ENCODE measurements around the gene LRTM1. TPM values are rescaled to one million over a fixed set of nuclear protein-coding genes. Genes with fewer than 3 reads are reported as not detected.

LRTM1 gene
- total RNA-seq (ENCODE audit: unreplicated experiment) = not detected
- long read RNA-seq = 0 reads

DNA sequence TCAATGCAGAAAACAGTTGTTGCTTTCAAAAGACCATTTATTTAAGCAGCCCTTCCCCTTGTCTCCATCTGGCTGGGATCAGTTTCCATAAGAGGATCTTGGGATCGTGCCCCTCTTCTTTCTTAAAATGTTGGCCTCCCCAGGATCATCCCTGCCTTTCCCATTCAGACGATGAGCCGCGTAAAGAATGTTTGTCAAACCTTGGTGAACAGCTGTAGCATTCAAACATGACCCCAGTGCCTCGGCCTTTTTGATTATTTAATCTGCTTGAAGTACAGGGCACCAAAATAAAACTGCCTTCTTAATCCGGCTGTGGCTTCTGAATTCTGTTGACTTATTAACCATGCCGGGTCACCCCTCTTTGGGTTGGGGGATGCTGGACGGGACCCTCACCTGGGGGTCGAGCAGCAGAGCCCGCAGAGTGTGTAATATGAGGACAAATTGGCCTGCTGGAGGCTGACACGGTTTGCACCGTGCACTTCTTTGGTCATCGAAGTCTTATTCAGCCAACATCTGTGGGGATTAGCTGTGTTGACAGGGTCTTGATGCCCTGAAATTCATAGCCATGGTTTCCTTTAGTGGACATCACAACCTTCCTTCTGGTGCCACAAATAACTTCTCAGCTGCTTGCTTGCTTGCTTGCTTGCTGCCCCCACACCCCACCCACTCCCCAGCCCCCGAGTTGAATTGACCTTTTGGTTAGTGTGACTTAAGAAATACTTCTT, at the start of gene LRTM1:
Gene LRTM1, minus strand, starts transcription at position 14 of the 725 bp plus-strand sequence. CDS start 148 bp downstream, outside the sequence.
- no peak within 1 kb of the TSS for H3K4me3 Mint-ChIP-seq (ENCODE audit: unreplicated experiment)
- H3K27me3 Mint-ChIP-seq (ENCODE audit: unreplicated experiment) = no peaks in the 10 kb centered on the region
- no peaks in the 10 kb centered on the region for H3K36me3 Mint-ChIP-seq (ENCODE audit: low read depth, unreplicated experiment)
- H3K27ac Mint-ChIP-seq (ENCODE audit: unreplicated experiment) = no peak within 1 kb of the TSS
- no peak for DNase-seq (ENCODE audit: low spot score)
- no peaks in the 10 kb centered on the region for H3K9me3 Mint-ChIP-seq (ENCODE audit: unreplicated experiment)
- TF ChIP-seq CTCF (IDR thresholded peaks at IDR 0.05; ENCODE audit: unreplicated experiment) = no peak
- H3K4me1 Mint-ChIP-seq (ENCODE audit: unreplicated experiment) = peaks cover 7% of the 10 kb centered on the region

GRCh38 chr3:54977439-54977838, 49.6 kb upstream of the LRTM1 start:
- Mint-ChIP-seq H3K4me1 (ENCODE audit: unreplicated experiment) (no peaks in the 10 kb centered on the region), H3K36me3 (ENCODE audit: low read depth, unreplicated experiment) (no peaks in the 10 kb centered on the region), H3K27ac (ENCODE audit: unreplicated experiment) (no peak overlapping the region), H3K4me3 (ENCODE audit: unreplicated experiment) (no peak overlapping the region), H3K27me3 (ENCODE audit: unreplicated experiment) (no peaks in the 10 kb centered on the region), H3K9me3 (ENCODE audit: unreplicated experiment) (no peaks in the 10 kb centered on the region)
- TF ChIP-seq CTCF (IDR thresholded peaks at IDR 0.05; ENCODE audit: unreplicated experiment) = no peak
- no peak for DNase-seq (ENCODE audit: low spot score)

GRCh38 chr3:54970895-54971294, 43.0 kb upstream of the LRTM1 start:
- Mint-ChIP-seq H3K9me3 (ENCODE audit: unreplicated experiment) (no peaks in the 10 kb centered on the region), H3K27me3 (ENCODE audit: unreplicated experiment) (no peaks in the 10 kb centered on the region), H3K36me3 (ENCODE audit: low read depth, unreplicated experiment) (no peaks in the 10 kb centered on the region), H3K27ac (ENCODE audit: unreplicated experiment) (no peak overlapping the region), H3K4me1 (ENCODE audit: unreplicated experiment) (peaks cover 7% of the 10 kb centered on the region), H3K4me3 (ENCODE audit: unreplicated experiment) (no peak overlapping the region)
- no peak for TF ChIP-seq CTCF (IDR thresholded peaks at IDR 0.05; ENCODE audit: unreplicated experiment)
- DNase-seq (ENCODE audit: low spot score) = no peak

- TF ChIP-seq CTCF (IDR thresholded peaks at IDR 0.05; ENCODE audit: unreplicated experiment) = no peak
- Mint-ChIP-seq H3K36me3 (ENCODE audit: low read depth, unreplicated experiment) (no peaks in the 10 kb centered on the region), H3K27ac (ENCODE audit: unreplicated experiment) (no peak overlapping the region), H3K27me3 (ENCODE audit: unreplicated experiment) (no peaks in the 10 kb centered on the region), H3K4me3 (ENCODE audit: unreplicated experiment) (no peak overlapping the region), H3K9me3 (ENCODE audit: unreplicated experiment) (no peaks in the 10 kb centered on the region), H3K4me1 (ENCODE audit: unreplicated experiment) (peaks cover 18% of the 10 kb centered on the region)
- DNase-seq (ENCODE audit: low spot score) = no peak
Observed at GRCh38 chr3:54969652-54970051, 41.8 kb upstream of the LRTM1 start.

- DNase-seq (ENCODE audit: low spot score) = no peak
- no peaks in the 10 kb centered on the region for H3K9me3 Mint-ChIP-seq (ENCODE audit: unreplicated experiment)
- H3K36me3 Mint-ChIP-seq (ENCODE audit: low read depth, unreplicated experiment) = no peaks in the 10 kb centered on the region
- no peak for TF ChIP-seq CTCF (IDR thresholded peaks at IDR 0.05; ENCODE audit: unreplicated experiment)
- peaks cover 28% of the 10 kb centered on the region for H3K4me1 Mint-ChIP-seq (ENCODE audit: unreplicated experiment)
- H3K4me3 Mint-ChIP-seq (ENCODE audit: unreplicated experiment) = no peak overlapping the region
- no peak overlapping the region for H3K27ac Mint-ChIP-seq (ENCODE audit: unreplicated experiment)
- H3K27me3 Mint-ChIP-seq (ENCODE audit: unreplicated experiment) = no peaks in the 10 kb centered on the region
Observed at GRCh38 chr3:54968546-54969172, 40.8 kb upstream of the LRTM1 start.

Measured in endothelial cell (in vitro differentiated cells).